ENCODE data around the gene MGARP.

DNA sequence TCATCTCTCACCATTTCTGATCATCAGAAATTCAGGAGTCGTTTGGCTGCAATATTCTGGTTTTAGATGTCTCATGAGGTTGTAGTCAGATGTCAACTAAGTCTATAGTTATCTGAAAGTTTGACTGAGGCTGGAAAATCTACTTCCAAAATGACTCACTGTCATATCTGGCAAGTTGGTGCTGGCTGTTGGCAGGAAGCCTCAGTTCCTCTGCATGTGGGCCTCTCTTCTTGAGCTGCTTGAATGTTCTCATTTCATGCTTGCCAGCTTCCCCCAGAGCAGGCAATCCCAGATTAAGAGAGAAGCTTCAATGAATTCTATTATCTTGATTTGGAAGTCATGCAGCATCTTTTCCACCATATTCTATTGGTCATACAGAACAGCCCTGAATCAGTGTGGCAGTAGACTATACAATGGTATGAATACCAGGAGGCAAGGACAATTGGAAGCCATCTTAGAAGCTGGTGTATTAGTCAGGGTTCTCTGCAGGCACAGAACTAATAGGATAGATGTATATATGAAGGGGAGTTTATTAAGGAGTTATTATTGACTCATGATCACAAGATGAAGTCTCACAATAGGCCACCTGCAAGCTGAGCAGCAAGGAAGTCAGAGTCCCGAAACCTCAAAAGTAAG lies 56.2 kb downstream of the MGARP start:
- TF ChIP-seq CTCF (conservative IDR thresholded peaks at IDR 0.05; ENCODE audit: low read length) = no peak
- no peak for TF ChIP-seq EZH2phosphoT487 (IDR thresholded peaks at IDR 0.05; ENCODE audit: borderline replicate concordance)

All from Loucy (cell line).